GM23338 (cell line): ENCODE measurements around the gene FDXR.

ENCODE experiments used
- CREB1 ChIP-seq: fragments of 250-450 bp; sonication (Bioruptor Pico); IDR thresholded peaks from 2 replicates; pipeline ENCODE4 v1.5.0; 2020; ENCODE audit warnings: low read depth, mild to moderate bottlenecking, moderate library complexity
- CTCF ChIP-seq, 2 experiments: fragments of 200-600 bp in 1 of 2; sonication (generic) in 1 of 2; conservative IDR thresholded peaks; 2 replicates each; pipeline versions ENCODE4 v1.5.1 to v1.6.1; 2016 to 2017; ENCODE audit warnings: antibody characterized with exemption in 2 of 2, low read depth in 2 of 2, mild to moderate bottlenecking in 2 of 2, moderate library complexity in 1 of 2
- EZH2 ChIP-seq: fragments of 200-600 bp; sonication (generic); IDR thresholded peaks from one replicate; pipeline ENCODE4 v1.8.0; 2017; ENCODE audit warnings: antibody characterized with exemption, mild to moderate bottlenecking, low read depth; ENCODE audit not compliant: unreplicated experiment
- EZH2phosphoT487 ChIP-seq: fragments of 200-600 bp; sonication (generic); IDR thresholded peaks from one replicate; pipeline ENCODE4 v1.8.1; 2018; ENCODE audit warnings: antibody characterized with exemption; ENCODE audit not compliant: unreplicated experiment
- JUNB ChIP-seq: IDR thresholded peaks from one replicate; pipeline ENCODE4 v1.6.1; 2016; ENCODE audit warnings: antibody characterized with exemption; ENCODE audit not compliant: unreplicated experiment
- NANOG ChIP-seq: IDR thresholded peaks from 2 replicates; pipeline ENCODE4 v1.6.1; 2016; ENCODE audit warnings: antibody characterized with exemption, borderline replicate concordance
- POLR2AphosphoS5 ChIP-seq: IDR thresholded peaks from 2 replicates; pipeline ENCODE4 v1.6.1; 2016; ENCODE audit warnings: antibody characterized with exemption, low read depth
- REST ChIP-seq: IDR thresholded peaks from one replicate; pipeline ENCODE4 v1.6.1; 2018; ENCODE audit warnings: antibody characterized with exemption; ENCODE audit not compliant: unreplicated experiment
- STAT1 ChIP-seq: IDR thresholded peaks from one replicate; pipeline ENCODE4 v1.6.1; 2016; ENCODE audit warnings: antibody characterized with exemption; ENCODE audit not compliant: unreplicated experiment
- ZNF114 ChIP-seq: fragments of 250-450 bp; sonication (Bioruptor Pico); IDR thresholded peaks from 2 replicates; pipeline ENCODE4 v1.5.0; 2020; ENCODE audit warnings: mild to moderate bottlenecking, moderate library complexity
- ZNF331 ChIP-seq: fragments of 250-450 bp; sonication (Bioruptor Pico); IDR thresholded peaks from 2 replicates; pipeline ENCODE4 v1.5.0; 2020; ENCODE audit warnings: low read depth, mild to moderate bottlenecking, moderate library complexity

GRCh38 chr17:74875977-74876593, 3.3 kb upstream of the FDXR start:
- TF ChIP-seq CTCF (conservative IDR thresholded peaks at IDR 0.05; ENCODE audit: low read depth in 2 of 2) (no peak), EZH2phosphoT487 (no peak), REST (no peak), POLR2AphosphoS5 (no peak), EZH2 (no peak), ZNF331 (CRISPR knock-in tag) (no peak), CREB1 (CRISPR knock-in tag) (no peak), JUNB (no peak), STAT1 (no peak), NANOG (no peak), ZNF114 (CRISPR knock-in tag) (no peak)
